Thymus (tissue), 11 donors: ENCODE results near the gene SLC2A9. TPM values are rescaled to one million over a fixed set of nuclear protein-coding genes. Genes with fewer than 3 reads are reported as not detected.

Experiments
- DNase-seq, 9 donors: peaks; one replicate each; pipeline ENCODE4 v3.0.0-alpha.2; 2013; ENCODE audit warnings: low spot score in 9 of 9, low read depth in 6 of 9, missing footprints in 1 of 9
- H3K27ac ChIP-seq, 2 donors: one replicate each; pipeline ENCODE4 v1.5.1; 2013; ENCODE audit warnings: control low read depth in 1 of 2, low read depth in 1 of 2, low read length in 1 of 2, mild to moderate bottlenecking in 1 of 2, moderate library complexity in 1 of 2
- H3K27me3 ChIP-seq, 2 donors: one replicate each; pipeline ENCODE4 v1.5.1; 2013; ENCODE audit warnings: low read length in 1 of 2; ENCODE audit not compliant: control insufficient read depth in 2 of 2, insufficient read depth in 1 of 2
- H3K36me3 ChIP-seq, 2 donors: one replicate each; pipeline ENCODE4 v1.5.1; 2013; ENCODE audit warnings: low read length in 1 of 2, mild to moderate bottlenecking in 1 of 2, moderate library complexity in 1 of 2; ENCODE audit not compliant: control insufficient read depth in 2 of 2, insufficient read depth in 2 of 2
- H3K4me1 ChIP-seq, 2 donors: one replicate each; pipeline ENCODE4 v1.5.1; 2013; ENCODE audit warnings: low read length in 2 of 2; ENCODE audit not compliant: control insufficient read depth in 2 of 2, insufficient read depth in 2 of 2
- H3K4me3 ChIP-seq, 2 donors: one replicate each; pipeline ENCODE4 v1.5.1; 2013; ENCODE audit warnings: low read length in 2 of 2, control low read depth in 1 of 2, mild to moderate bottlenecking in 1 of 2
- H3K9me3 ChIP-seq, 2 donors: one replicate each; pipeline ENCODE4 v1.5.1; 2013; ENCODE audit warnings: low read length in 1 of 2, mild to moderate bottlenecking in 1 of 2; ENCODE audit not compliant: control insufficient read depth in 2 of 2, insufficient read depth in 1 of 2
- WGBS: extraction: QIAGEN DNeasy Blood & Tissue Kit; methylation state at CpG from one replicate; pipeline ENCODE4 v1.1.7; 2013; 5-methylcytosine and 5-hydroxymethylcytosine counted together
- polyA plus RNA-seq: library from polyadenylated mRNA; stranded (reverse); fragments of 200-250 nt; gene quantifications from one replicate; pipeline ENCODE4 v1.2.3, GENCODE V29; 2013
- total RNA-seq: library from RNA; stranded (reverse); fragments of 120-200 nt; gene quantifications from one replicate; pipeline ENCODE4 v1.2.4, GENCODE V29; 2013
- donor health status: healthy.

The SLC2A9 gene
- total and polyA plus RNA-seq, 2 donors = 3.5 to 8.6 TPM

DNA sequence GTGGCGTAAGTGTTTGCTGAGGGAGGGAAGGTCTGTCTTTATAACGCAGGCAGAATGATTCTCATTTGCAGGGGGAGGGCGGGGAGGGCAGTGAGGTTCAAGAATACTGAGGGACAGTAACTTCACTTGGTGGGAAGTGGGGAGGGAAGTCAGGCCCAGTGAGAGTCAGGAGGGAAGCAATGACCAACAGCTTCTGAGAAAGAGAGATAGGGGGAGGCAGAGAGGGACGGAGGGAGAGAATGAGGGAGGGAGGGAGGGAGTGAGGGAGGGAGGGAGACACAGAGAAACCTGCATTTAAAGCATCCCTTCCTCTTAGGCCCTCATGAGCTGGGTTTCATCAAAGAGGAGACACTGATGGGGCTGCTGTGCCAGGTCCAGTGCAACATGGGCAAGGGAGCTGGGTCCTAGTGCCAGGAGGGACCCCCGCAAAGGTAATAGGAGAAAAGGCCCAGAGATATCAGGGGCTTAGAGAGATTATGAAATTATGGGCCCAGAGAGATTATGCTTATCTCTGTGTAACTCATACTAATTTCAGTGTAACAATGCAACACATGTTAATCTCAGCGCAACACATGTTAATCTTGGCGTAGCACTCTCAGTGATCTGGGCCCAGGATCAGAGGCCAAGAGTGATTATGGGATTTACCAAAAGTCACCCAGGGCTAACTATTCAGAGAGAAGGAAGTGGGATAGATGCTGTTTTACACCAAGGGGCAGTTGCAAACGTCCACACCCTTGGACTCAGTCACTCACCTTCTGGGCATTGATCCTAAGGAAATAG lies 127.8 kb downstream of the SLC2A9 start:
- no peak overlapping the region for H3K27ac ChIP-seq
- no peaks in the 10 kb centered on the region for H3K9me3 ChIP-seq
- 88% methylated on average over 8 of the region's 8 CpGs for WGBS
- no peaks in the 10 kb centered on the region for H3K4me1 ChIP-seq
- H3K36me3 ChIP-seq = no peaks in the 10 kb centered on the region
- DNase-seq = no peak
- no peak overlapping the region for H3K4me3 ChIP-seq
- peaks cover 0 to 10% of the 10 kb centered on the region in 2 donors for H3K27me3 ChIP-seq

DNA sequence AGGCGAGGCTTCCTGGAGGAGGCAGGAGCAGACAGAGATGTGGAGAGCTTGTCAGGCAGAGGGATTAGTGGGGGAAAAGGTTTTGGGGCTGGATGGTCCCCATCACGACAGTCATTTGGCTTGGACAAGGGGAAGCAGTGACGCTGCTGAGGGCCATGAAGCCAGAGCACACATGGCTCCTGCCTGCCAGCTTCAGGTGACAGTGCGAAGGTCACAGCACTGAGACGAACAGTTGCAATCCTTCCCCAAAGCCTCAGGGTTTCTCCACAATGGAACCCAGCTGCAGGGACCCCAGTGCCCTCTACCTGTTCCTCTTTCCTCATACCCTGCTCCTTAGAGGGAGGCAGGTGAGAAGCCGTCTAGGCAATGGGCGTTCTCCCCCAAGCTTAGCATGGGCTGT lies 129.6 kb downstream of the SLC2A9 start:
- Histone ChIP-seq H3K36me3 (no peaks in the 10 kb centered on the region), H3K27ac (no peak overlapping the region), H3K4me3 (no peak overlapping the region), H3K27me3 (peaks cover 0 to 10% of the 10 kb centered on the region in 2 donors), H3K4me1 (no peaks in the 10 kb centered on the region), H3K9me3 (no peaks in the 10 kb centered on the region)
- DNase-seq = no peak
- WGBS = 94% methylated on average over 7 of the region's 7 CpGs

GRCh38 chr4:9891056-9891455 lies 130.2 kb downstream of the SLC2A9 start:
- Histone ChIP-seq H3K36me3 (no peaks in the 10 kb centered on the region), H3K27me3 (peaks cover 0 to 10% of the 10 kb centered on the region in 2 donors), H3K27ac (no peak overlapping the region), H3K4me1 (no peaks in the 10 kb centered on the region), H3K4me3 (no peak overlapping the region), H3K9me3 (no peaks in the 10 kb centered on the region)
- no peak for DNase-seq
- WGBS = 84% methylated on average over 7 of the region's 7 CpGs

DNA sequence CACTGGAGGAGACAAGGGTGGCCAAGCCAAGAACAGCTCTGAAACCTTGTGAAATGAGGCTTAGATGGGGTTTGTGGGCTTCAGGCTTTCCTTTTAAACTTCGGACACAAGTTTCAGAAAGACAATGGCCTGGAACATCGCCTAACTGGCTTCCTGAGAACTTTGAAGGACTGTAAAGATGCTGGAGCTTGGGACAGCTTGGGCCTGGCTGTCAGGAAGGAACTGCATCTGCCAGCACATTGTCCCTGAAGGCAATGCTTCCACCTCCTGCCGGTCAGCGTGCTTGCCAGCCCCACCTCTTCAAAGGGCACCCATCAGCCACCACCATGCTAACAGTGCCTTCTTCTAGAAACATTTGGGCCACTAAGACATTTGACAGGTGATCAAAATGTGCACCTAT lies 132.0 kb downstream of the SLC2A9 start:
- no peak for DNase-seq
- Histone ChIP-seq H3K27me3 (peaks cover 0 to 8% of the 10 kb centered on the region in 2 donors), H3K4me1 (no peaks in the 10 kb centered on the region), H3K36me3 (no peaks in the 10 kb centered on the region), H3K27ac (no peak overlapping the region), H3K9me3 (no peaks in the 10 kb centered on the region), H3K4me3 (no peak overlapping the region)
- WGBS = 93% methylated on average over 4 of the region's 4 CpGs

DNA sequence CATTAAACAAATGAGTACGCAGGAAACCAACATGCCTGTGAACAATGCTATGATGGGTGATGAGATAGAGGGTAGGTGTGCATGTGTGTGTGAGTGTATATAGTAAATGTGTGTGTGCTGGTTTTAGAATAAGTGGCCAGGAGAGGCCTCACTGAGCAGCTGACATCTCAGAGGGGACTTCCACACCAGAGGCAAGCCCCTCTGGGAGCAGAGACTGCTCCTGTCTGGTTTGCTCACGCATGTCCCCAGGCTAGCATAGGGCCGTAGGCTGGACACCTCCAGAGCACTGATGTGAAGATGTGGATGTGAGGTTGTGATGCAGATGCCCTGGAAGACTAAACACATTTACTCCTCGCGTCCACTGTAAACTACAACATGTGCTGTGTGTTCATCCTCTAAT lies 135.3 kb downstream of the SLC2A9 start:
- Histone ChIP-seq H3K27ac (no peak overlapping the region), H3K4me1 (no peaks in the 10 kb centered on the region), H3K4me3 (no peak overlapping the region), H3K36me3 (no peaks in the 10 kb centered on the region), H3K9me3 (no peaks in the 10 kb centered on the region), H3K27me3 (peaks cover 0 to 2% of the 10 kb centered on the region in 2 donors)
- WGBS = 89% methylated on average over 5 of the region's 5 CpGs
- DNase-seq = no peak

DNA sequence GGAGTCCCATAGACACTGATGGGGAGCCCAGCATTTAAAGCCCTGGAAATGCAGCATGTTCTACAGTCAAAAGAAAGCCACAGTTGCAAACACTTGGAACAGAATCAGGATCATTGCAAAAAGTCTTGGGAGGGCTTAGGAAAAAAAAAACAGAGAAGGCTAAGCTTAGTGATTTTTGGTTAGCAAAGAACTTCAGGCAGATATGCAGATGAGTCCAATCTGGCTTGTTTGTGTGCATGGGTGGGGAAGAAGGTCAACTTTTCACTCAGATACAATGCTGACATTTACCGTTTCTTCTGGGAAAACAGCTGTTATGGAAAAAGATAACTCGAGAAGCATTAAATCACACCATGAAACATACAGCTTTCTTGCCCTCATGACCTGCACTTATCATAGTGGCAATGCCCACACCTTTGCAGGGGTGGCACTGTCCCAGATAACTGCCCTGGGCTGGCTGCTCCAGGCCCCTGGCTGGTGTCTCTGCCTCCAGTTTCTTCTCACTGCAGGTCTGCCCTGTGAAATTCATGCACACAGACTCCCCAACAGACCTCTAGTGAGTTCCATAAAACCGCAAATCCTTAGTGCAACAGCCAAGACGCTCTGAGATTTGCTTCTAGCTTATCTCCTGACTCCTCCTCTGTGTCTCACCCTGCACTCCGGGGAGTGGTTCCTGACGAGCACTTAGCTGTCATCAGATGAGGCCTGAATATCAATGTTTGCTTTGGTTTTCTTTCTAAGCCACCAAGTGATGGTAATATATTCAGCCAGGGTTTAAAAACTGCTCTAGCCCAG lies 140.7 kb downstream of the SLC2A9 start:
- Histone ChIP-seq H3K9me3 (no peaks in the 10 kb centered on the region), H3K36me3 (no peaks in the 10 kb centered on the region), H3K27ac (no peak overlapping the region), H3K27me3 (no peaks in the 10 kb centered on the region), H3K4me3 (no peak overlapping the region), H3K4me1 (no peaks in the 10 kb centered on the region)
- DNase-seq = no peak
- WGBS = 91% methylated on average over 6 of the region's 6 CpGs

- no peaks in the 10 kb centered on the region for H3K36me3 ChIP-seq
- H3K27ac ChIP-seq = no peak overlapping the region
- no peak for DNase-seq
- H3K4me1 ChIP-seq = no peaks in the 10 kb centered on the region
- WGBS = 93% methylated on average over 3 of the region's 3 CpGs
- H3K4me3 ChIP-seq = no peak overlapping the region
- no peaks in the 10 kb centered on the region for H3K9me3 ChIP-seq
- no peaks in the 10 kb centered on the region for H3K27me3 ChIP-seq
Observed at GRCh38 chr4:9877123-9877522, 144.2 kb downstream of the SLC2A9 start.

GRCh38 chr4:9875516-9875915 lies 145.8 kb downstream of the SLC2A9 start:
- WGBS = 79% methylated on average over 1 of the region's 1 CpG
- Histone ChIP-seq H3K27ac (no peak overlapping the region), H3K27me3 (no peaks in the 10 kb centered on the region), H3K36me3 (no peaks in the 10 kb centered on the region), H3K4me1 (peaks cover 4% of the 10 kb centered on the region in 2 donors), H3K9me3 (no peaks in the 10 kb centered on the region), H3K4me3 (no peak overlapping the region)
- peak in 1 of 9 donors; percentile 11 for DNase-seq

DNA sequence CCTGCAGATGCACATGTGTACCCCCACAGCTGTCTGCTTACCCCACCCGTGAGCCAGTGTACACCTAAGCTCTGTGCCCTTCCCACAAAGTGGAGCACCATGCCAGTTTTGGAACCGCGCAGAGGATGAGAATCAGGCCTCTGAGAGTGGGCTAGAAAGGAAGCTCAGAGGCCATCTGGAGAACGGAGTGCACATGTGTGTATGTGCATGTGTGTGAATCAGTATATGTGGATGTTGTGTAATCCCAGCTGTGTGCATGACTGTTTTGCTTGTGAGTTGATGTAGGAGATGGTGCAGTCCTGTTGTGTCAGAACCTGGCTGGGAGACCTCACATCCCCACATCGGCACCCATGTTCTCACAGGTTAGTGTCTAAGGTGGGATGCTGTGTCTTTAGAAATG lies 146.9 kb downstream of the SLC2A9 start:
- H3K36me3 ChIP-seq = no peaks in the 10 kb centered on the region
- no peak for DNase-seq
- H3K27me3 ChIP-seq = no peaks in the 10 kb centered on the region
- no peak overlapping the region for H3K4me3 ChIP-seq
- H3K4me1 ChIP-seq = peaks cover 4 to 11% of the 10 kb centered on the region in 2 donors
- peaks cover 2 to 4% of the 10 kb centered on the region in 2 donors for H3K9me3 ChIP-seq
- H3K27ac ChIP-seq = no peak overlapping the region
- WGBS = 95% methylated on average over 5 of the region's 5 CpGs
